ENCODE results near the gene MROH7. TPM values are rescaled to one million over a fixed set of nuclear protein-coding genes. Genes with fewer than 3 reads are reported as not detected.
"Not testable (repeated sequence)": the region's sequence is repeated elsewhere in the genome, so short reads cannot be mapped to it uniquely, and the experiment has no call there.

Gene MROH7
- total and polyA plus RNA-seq, 2 donors = 3.0 to 7.5 TPM

GRCh38 chr1:54615531-54616279 is 25.9 kb upstream of the MROH7 start:
- 48% methylated on average over 13 of the region's 13 CpGs for WGBS
- Histone ChIP-seq H3K4me1 (ENCODE audit: insufficient read depth) (no peaks in the 10 kb centered on the region), H3K27ac (ENCODE audit: low read depth) (no peak overlapping the region), H3K36me3 (ENCODE audit: insufficient read depth) (no peaks in the 10 kb centered on the region), H3K4me3 (ENCODE audit: low read depth, low read length) (no peak overlapping the region)
- peak; percentile 42 for DNase-seq (ENCODE audit: extremely low spot score)

- Histone ChIP-seq H3K27ac (ENCODE audit: low read depth) (no peak overlapping the region), H3K4me3 (ENCODE audit: low read depth, low read length) (no peak overlapping the region), H3K36me3 (ENCODE audit: insufficient read depth) (no peaks in the 10 kb centered on the region), H3K4me1 (ENCODE audit: insufficient read depth) (no peaks in the 10 kb centered on the region)
- DNase-seq (ENCODE audit: extremely low spot score) = no peak
- WGBS = 75% methylated on average over 8 of the region's 8 CpGs
Measured at GRCh38 chr1:54619749-54620148, 21.8 kb upstream of the MROH7 start.

- WGBS = 65% methylated on average over 18 of the region's 18 CpGs
- H3K27ac ChIP-seq (ENCODE audit: low read depth) = no peak within 1 kb of the TSS
- H3K36me3 ChIP-seq (ENCODE audit: insufficient read depth) = no peaks in the 10 kb centered on the region
- no peak for DNase-seq (ENCODE audit: extremely low spot score)
- H3K4me1 ChIP-seq (ENCODE audit: insufficient read depth) = no peaks in the 10 kb centered on the region
- H3K4me3 ChIP-seq (ENCODE audit: low read depth, low read length) = no peak within 1 kb of the TSS
Measured at GRCh38 chr1:54623216-54624007, 18.2 kb upstream of the MROH7 start, which contains the start of gene FAM151A. FAM151A (minus strand) TSS chr1:54623525; CDS start chr1:54623395, 130 bp downstream.

- no peak for DNase-seq (ENCODE audit: extremely low spot score)
- Histone ChIP-seq H3K4me1 (ENCODE audit: insufficient read depth) (no peaks in the 10 kb centered on the region), H3K27ac (ENCODE audit: low read depth) (no peak overlapping the region), H3K36me3 (ENCODE audit: insufficient read depth) (no peaks in the 10 kb centered on the region), H3K4me3 (ENCODE audit: low read depth, low read length) (no peak overlapping the region)
- 69% methylated on average over 8 of the region's 8 CpGs for WGBS
Measured at GRCh38 chr1:54624466-54625464, 16.8 kb upstream of the MROH7 start.

GRCh38 chr1:54627196-54627595 is 14.4 kb upstream of the MROH7 start:
- Histone ChIP-seq H3K4me3 (ENCODE audit: low read depth, low read length) (no peak overlapping the region), H3K4me1 (ENCODE audit: insufficient read depth) (no peaks in the 10 kb centered on the region), H3K36me3 (ENCODE audit: insufficient read depth) (no peaks in the 10 kb centered on the region), H3K27ac (ENCODE audit: low read depth) (no peak overlapping the region)
- 60% methylated on average over 10 of the region's 10 CpGs for WGBS
- no peak for DNase-seq (ENCODE audit: extremely low spot score)

- not testable (repeated sequence) for H3K27ac ChIP-seq (ENCODE audit: low read depth); H3K4me1 ChIP-seq (ENCODE audit: insufficient read depth); DNase-seq (ENCODE audit: extremely low spot score); H3K36me3 ChIP-seq (ENCODE audit: insufficient read depth); H3K4me3 ChIP-seq (ENCODE audit: low read depth, low read length)
- WGBS = 93% methylated on average over 7 of the region's 7 CpGs
Measured at GRCh38 chr1:54635804-54636203, 5.8 kb upstream of the MROH7 start.

GRCh38 chr1:54636461-54637446 is 4.8 kb upstream of the MROH7 start:
- H3K4me1 ChIP-seq (ENCODE audit: insufficient read depth); H3K27ac ChIP-seq (ENCODE audit: low read depth); DNase-seq (ENCODE audit: extremely low spot score); H3K36me3 ChIP-seq (ENCODE audit: insufficient read depth); H3K4me3 ChIP-seq (ENCODE audit: low read depth, low read length): not testable (repeated sequence)
- 63% methylated on average over 14 of the region's 14 CpGs for WGBS

GRCh38 chr1:54640361-54640760 is 1.2 kb upstream of the MROH7 start:
- WGBS = 63% methylated on average over 4 of the region's 4 CpGs
- no peak overlapping the region for H3K27ac ChIP-seq (ENCODE audit: low read depth)
- DNase-seq (ENCODE audit: extremely low spot score) = no peak
- no peaks in the 10 kb centered on the region for H3K36me3 ChIP-seq (ENCODE audit: insufficient read depth)
- no peaks in the 10 kb centered on the region for H3K4me1 ChIP-seq (ENCODE audit: insufficient read depth)
- H3K4me3 ChIP-seq (ENCODE audit: low read depth, low read length) = no peak overlapping the region

GRCh38 chr1:54643736-54644135 is 2.1 kb downstream of the MROH7 start:
- no peak for DNase-seq (ENCODE audit: extremely low spot score)
- no peak overlapping the region for H3K27ac ChIP-seq (ENCODE audit: low read depth)
- no peaks in the 10 kb centered on the region for H3K36me3 ChIP-seq (ENCODE audit: insufficient read depth)
- no peak overlapping the region for H3K4me3 ChIP-seq (ENCODE audit: low read depth, low read length)
- H3K4me1 ChIP-seq (ENCODE audit: insufficient read depth) = no peaks in the 10 kb centered on the region

- H3K36me3 ChIP-seq (ENCODE audit: insufficient read depth) = no peaks in the 10 kb centered on the region
- 50% methylated on average over 7 of the region's 7 CpGs for WGBS
- no peak overlapping the region for H3K27ac ChIP-seq (ENCODE audit: low read depth)
- no peak for DNase-seq (ENCODE audit: extremely low spot score)
- H3K4me3 ChIP-seq (ENCODE audit: low read depth, low read length) = no peak overlapping the region
- H3K4me1 ChIP-seq (ENCODE audit: insufficient read depth) = no peaks in the 10 kb centered on the region
Measured at GRCh38 chr1:54645806-54646676, 4.5 kb downstream of the MROH7 start.

- Histone ChIP-seq H3K4me3 (ENCODE audit: low read depth, low read length) (no peak overlapping the region), H3K36me3 (ENCODE audit: insufficient read depth) (no peaks in the 10 kb centered on the region), H3K27ac (ENCODE audit: low read depth) (no peak overlapping the region), H3K4me1 (ENCODE audit: insufficient read depth) (no peaks in the 10 kb centered on the region)
- no peak for DNase-seq (ENCODE audit: extremely low spot score)
- WGBS = 69% methylated on average over 5 of the region's 5 CpGs
Measured at GRCh38 chr1:54649130-54649898, 7.7 kb downstream of the MROH7 start.
